ACC112 (cell line): ENCODE data around the gene NTRK2.

ENCODE experiments used
- H2AFZ ChIP-seq: fragments of 200-600 bp; sonication (generic); one replicate; pipeline ENCODE4 v1.6.0; 2017; ENCODE audit warnings: antibody characterized with exemption, low read length; ENCODE audit not compliant: unreplicated experiment
- H3K27ac ChIP-seq: fragments of 200-600 bp; sonication (generic); 2 replicates; pipeline ENCODE4 v1.5.1; 2014; ENCODE audit warnings: low read depth, mild to moderate bottlenecking, antibody characterized with exemption, low read length, moderate library complexity
- H3K27me3 ChIP-seq: fragments of 200-600 bp; sonication (generic); 2 replicates; pipeline ENCODE4 v1.6.1; 2014; ENCODE audit warnings: mild to moderate bottlenecking, antibody characterized with exemption, low read length, moderate library complexity, mixed read lengths; ENCODE audit not compliant: insufficient read depth
- H3K36me3 ChIP-seq: fragments of 200-600 bp; sonication (generic); 2 replicates; pipeline ENCODE4 v1.6.1; 2016; ENCODE audit warnings: mild to moderate bottlenecking, antibody characterized with exemption, low read length, moderate library complexity, mixed read lengths; ENCODE audit not compliant: insufficient read depth
- H3K4me1 ChIP-seq: fragments of 200-600 bp; sonication (generic); one replicate; pipeline ENCODE4 v1.6.1; 2016; ENCODE audit warnings: low read length, mixed read lengths; ENCODE audit not compliant: insufficient read depth, unreplicated experiment, control insufficient read depth
- H3K4me3 ChIP-seq: fragments of 200-600 bp; sonication (generic); 2 replicates; pipeline ENCODE4 v1.5.1; 2014; ENCODE audit warnings: mild to moderate bottlenecking, low read depth, low read length
- H3K79me2 ChIP-seq: fragments of 200-600 bp; sonication (generic); one replicate; pipeline ENCODE4 v1.6.0; 2016; ENCODE audit warnings: low read length; ENCODE audit not compliant: control insufficient read depth, unreplicated experiment, insufficient read depth

The NTRK2 gene

GRCh38 chr9:84731696-84732095, 62.2 kb downstream of the NTRK2 start:
- Histone ChIP-seq H3K36me3 (no peaks in the 10 kb centered on the region), H3K4me1 (no peaks in the 10 kb centered on the region), H3K27ac (no peak overlapping the region), H3K27me3 (no peaks in the 10 kb centered on the region), H2AFZ (no peak overlapping the region), H3K79me2 (no peaks in the 10 kb centered on the region), H3K4me3 (no peak overlapping the region)

- Histone ChIP-seq H2AFZ (no peak overlapping the region), H3K4me1 (no peaks in the 10 kb centered on the region), H3K27ac (no peak overlapping the region), H3K79me2 (no peaks in the 10 kb centered on the region), H3K27me3 (no peaks in the 10 kb centered on the region), H3K36me3 (no peaks in the 10 kb centered on the region), H3K4me3 (no peak overlapping the region)
Observed at GRCh38 chr9:84736081-84736480, 66.6 kb downstream of the NTRK2 start.

DNA sequence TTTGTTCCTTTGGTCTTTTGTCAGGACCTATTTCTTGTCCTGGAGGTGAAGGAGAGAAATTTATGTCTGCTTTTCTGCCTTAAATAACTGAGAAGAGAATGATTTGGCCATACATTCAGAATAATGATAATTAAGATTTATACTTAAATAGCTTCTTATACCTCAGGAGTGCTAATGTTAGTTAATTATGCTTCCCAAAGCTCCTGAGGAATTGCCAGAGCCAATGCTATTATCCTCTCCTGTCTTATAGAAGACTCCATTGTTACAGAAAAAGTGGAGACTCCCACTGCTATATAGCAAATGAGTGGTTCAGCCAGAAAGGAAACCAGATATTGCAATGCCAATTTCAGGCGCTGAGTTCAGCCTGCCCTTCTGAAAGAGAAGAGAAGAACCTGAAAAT, 67.0 kb downstream of the NTRK2 start:
- H2AFZ ChIP-seq, result no peak overlapping the region
- H3K27me3 ChIP-seq, result no peaks in the 10 kb centered on the region
- no peaks in the 10 kb centered on the region for H3K4me1 ChIP-seq
- H3K27ac ChIP-seq, result no peak overlapping the region
- no peaks in the 10 kb centered on the region for H3K79me2 ChIP-seq
- H3K4me3 ChIP-seq, result no peak overlapping the region
- no peaks in the 10 kb centered on the region for H3K36me3 ChIP-seq

- H3K27me3 ChIP-seq, result no peaks in the 10 kb centered on the region
- H3K4me1 ChIP-seq, result no peaks in the 10 kb centered on the region
- no peak overlapping the region for H2AFZ ChIP-seq
- H3K79me2 ChIP-seq, result no peaks in the 10 kb centered on the region
- H3K4me3 ChIP-seq, result no peak overlapping the region
- no peaks in the 10 kb centered on the region for H3K36me3 ChIP-seq
- H3K27ac ChIP-seq, result no peak overlapping the region
Observed at GRCh38 chr9:84738353-84738752, 68.8 kb downstream of the NTRK2 start.

DNA sequence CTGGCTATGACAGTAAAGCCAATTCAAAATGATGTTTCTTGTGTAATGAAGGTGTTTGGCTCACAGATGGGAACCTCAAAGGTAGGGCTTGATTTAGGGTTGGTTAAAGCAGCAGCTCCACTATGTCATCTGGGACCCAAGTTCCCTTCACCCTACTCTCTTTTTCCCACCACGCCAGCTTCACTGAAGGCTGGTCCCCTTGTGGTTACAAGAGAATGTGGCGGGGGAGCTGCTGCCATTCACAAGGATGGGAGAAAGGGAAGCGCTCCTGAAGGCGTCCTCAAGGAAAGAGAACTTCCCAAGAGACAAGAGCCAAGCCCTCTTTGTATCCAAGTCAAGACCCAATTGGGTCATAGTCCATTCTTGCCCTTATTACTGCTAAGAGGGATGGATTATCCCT, 72.7 kb downstream of the NTRK2 start:
- H3K36me3 ChIP-seq, result no peaks in the 10 kb centered on the region
- no peak overlapping the region for H2AFZ ChIP-seq
- H3K4me1 ChIP-seq, result no peaks in the 10 kb centered on the region
- no peak overlapping the region for H3K27ac ChIP-seq
- no peak overlapping the region for H3K4me3 ChIP-seq
- H3K27me3 ChIP-seq, result no peaks in the 10 kb centered on the region
- H3K79me2 ChIP-seq, result no peaks in the 10 kb centered on the region

GRCh38 chr9:84744195-84744594, 74.7 kb downstream of the NTRK2 start:
- no peak overlapping the region for H2AFZ ChIP-seq
- H3K79me2 ChIP-seq, result no peaks in the 10 kb centered on the region
- H3K27ac ChIP-seq, result no peak overlapping the region

GRCh38 chr9:84744726-84745125, 75.2 kb downstream of the NTRK2 start:
- Histone ChIP-seq H3K27me3 (no peaks in the 10 kb centered on the region), H3K4me1 (no peaks in the 10 kb centered on the region), H3K4me3 (no peak overlapping the region), H3K27ac (no peak overlapping the region), H3K36me3 (no peaks in the 10 kb centered on the region), H3K79me2 (no peaks in the 10 kb centered on the region), H2AFZ (no peak overlapping the region)

More at GRCh38 chr9:84744195-84744594, 74.7 kb downstream of the NTRK2 start:
- Histone ChIP-seq H3K4me1 (no peaks in the 10 kb centered on the region), H3K27me3 (no peaks in the 10 kb centered on the region), H3K4me3 (no peak overlapping the region), H3K36me3 (no peaks in the 10 kb centered on the region)

- Histone ChIP-seq H2AFZ (no peak overlapping the region), H3K27ac (no peak overlapping the region), H3K4me3 (no peak overlapping the region), H3K4me1 (no peaks in the 10 kb centered on the region), H3K79me2 (no peaks in the 10 kb centered on the region), H3K36me3 (no peaks in the 10 kb centered on the region), H3K27me3 (no peaks in the 10 kb centered on the region)
Observed at GRCh38 chr9:84748112-84748511, 78.6 kb downstream of the NTRK2 start.

GRCh38 chr9:84750152-84750865, 80.8 kb downstream of the NTRK2 start:
- no peaks in the 10 kb centered on the region for H3K79me2 ChIP-seq
- H3K27ac ChIP-seq, result no peak overlapping the region
- H3K36me3 ChIP-seq, result no peaks in the 10 kb centered on the region
- no peaks in the 10 kb centered on the region for H3K27me3 ChIP-seq
- H3K4me3 ChIP-seq, result no peak overlapping the region
- no peaks in the 10 kb centered on the region for H3K4me1 ChIP-seq
- H2AFZ ChIP-seq, result no peak overlapping the region

GRCh38 chr9:84751921-84752320, 82.4 kb downstream of the NTRK2 start:
- Histone ChIP-seq H3K27me3 (no peaks in the 10 kb centered on the region), H3K27ac (no peak overlapping the region), H3K79me2 (no peaks in the 10 kb centered on the region), H3K4me3 (no peak overlapping the region), H3K36me3 (no peaks in the 10 kb centered on the region), H3K4me1 (no peaks in the 10 kb centered on the region), H2AFZ (no peak overlapping the region)

GRCh38 chr9:84754461-84754860, 84.9 kb downstream of the NTRK2 start:
- H3K4me3 ChIP-seq, result no peak overlapping the region
- no peaks in the 10 kb centered on the region for H3K27me3 ChIP-seq
- H3K27ac ChIP-seq, result no peak overlapping the region
- H2AFZ ChIP-seq, result no peak overlapping the region
- H3K79me2 ChIP-seq, result no peaks in the 10 kb centered on the region
- H3K4me1 ChIP-seq, result no peaks in the 10 kb centered on the region
- no peaks in the 10 kb centered on the region for H3K36me3 ChIP-seq
